Neural cell (in vitro differentiated cells): Measurements from ENCODE around the gene NAA15.

Experiments
- POLR2AphosphoS5 ChIP-seq: IDR thresholded peaks from 2 replicates; pipeline ENCODE4 v1.6.1; 2012
- SMC3 ChIP-seq: fragments of 450-650 bp; conservative IDR thresholded peaks from 2 replicates; pipeline ENCODE4 v1.6.1; 2014; ENCODE audit warnings: antibody characterized with exemption, mild to moderate bottlenecking, moderate library complexity; ENCODE audit not compliant: poor library complexity
- TF ChIP-seq, protein P1 (sequence below): IDR thresholded peaks from 2 replicates; pipeline ENCODE4 v1.6.1; 2012; ENCODE audit warnings: borderline replicate concordance
- TF ChIP-seq, protein P2 (sequence below): fragments of 450-650 bp; IDR thresholded peaks from 2 replicates; pipeline ENCODE4 v1.5.1; 2014; ENCODE audit warnings: antibody characterized with exemption, mild to moderate bottlenecking, moderate library complexity; ENCODE audit not compliant: poor library complexity, severe bottlenecking

DNA sequence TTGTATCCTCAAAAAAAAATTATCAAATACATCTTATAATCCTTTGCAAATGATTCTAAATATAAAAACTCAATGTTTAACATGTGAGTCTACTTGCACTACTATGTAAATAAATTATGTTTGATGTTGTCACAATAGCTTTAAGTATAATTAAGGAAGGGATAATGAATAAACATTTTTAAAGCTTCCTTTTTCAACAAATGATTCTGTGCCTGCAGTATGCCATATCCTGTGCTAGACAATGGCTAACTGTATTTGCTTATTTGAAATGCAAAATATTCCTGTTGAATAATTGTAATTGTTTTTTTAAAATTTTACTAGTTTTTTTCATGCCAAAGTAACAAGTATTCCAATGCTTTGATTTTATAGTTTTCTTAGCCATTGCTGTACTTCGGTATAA is 60.0 kb downstream of the NAA15 start:
- TF ChIP-seq, protein P1, sequence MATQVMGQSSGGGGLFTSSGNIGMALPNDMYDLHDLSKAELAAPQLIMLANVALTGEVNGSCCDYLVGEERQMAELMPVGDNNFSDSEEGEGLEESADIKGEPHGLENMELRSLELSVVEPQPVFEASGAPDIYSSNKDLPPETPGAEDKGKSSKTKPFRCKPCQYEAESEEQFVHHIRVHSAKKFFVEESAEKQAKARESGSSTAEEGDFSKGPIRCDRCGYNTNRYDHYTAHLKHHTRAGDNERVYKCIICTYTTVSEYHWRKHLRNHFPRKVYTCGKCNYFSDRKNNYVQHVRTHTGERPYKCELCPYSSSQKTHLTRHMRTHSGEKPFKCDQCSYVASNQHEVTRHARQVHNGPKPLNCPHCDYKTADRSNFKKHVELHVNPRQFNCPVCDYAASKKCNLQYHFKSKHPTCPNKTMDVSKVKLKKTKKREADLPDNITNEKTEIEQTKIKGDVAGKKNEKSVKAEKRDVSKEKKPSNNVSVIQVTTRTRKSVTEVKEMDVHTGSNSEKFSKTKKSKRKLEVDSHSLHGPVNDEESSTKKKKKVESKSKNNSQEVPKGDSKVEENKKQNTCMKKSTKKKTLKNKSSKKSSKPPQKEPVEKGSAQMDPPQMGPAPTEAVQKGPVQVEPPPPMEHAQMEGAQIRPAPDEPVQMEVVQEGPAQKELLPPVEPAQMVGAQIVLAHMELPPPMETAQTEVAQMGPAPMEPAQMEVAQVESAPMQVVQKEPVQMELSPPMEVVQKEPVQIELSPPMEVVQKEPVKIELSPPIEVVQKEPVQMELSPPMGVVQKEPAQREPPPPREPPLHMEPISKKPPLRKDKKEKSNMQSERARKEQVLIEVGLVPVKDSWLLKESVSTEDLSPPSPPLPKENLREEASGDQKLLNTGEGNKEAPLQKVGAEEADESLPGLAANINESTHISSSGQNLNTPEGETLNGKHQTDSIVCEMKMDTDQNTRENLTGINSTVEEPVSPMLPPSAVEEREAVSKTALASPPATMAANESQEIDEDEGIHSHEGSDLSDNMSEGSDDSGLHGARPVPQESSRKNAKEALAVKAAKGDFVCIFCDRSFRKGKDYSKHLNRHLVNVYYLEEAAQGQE = no peak
- TF ChIP-seq POLR2AphosphoS5 = no peak
- TF ChIP-seq, protein P2, sequence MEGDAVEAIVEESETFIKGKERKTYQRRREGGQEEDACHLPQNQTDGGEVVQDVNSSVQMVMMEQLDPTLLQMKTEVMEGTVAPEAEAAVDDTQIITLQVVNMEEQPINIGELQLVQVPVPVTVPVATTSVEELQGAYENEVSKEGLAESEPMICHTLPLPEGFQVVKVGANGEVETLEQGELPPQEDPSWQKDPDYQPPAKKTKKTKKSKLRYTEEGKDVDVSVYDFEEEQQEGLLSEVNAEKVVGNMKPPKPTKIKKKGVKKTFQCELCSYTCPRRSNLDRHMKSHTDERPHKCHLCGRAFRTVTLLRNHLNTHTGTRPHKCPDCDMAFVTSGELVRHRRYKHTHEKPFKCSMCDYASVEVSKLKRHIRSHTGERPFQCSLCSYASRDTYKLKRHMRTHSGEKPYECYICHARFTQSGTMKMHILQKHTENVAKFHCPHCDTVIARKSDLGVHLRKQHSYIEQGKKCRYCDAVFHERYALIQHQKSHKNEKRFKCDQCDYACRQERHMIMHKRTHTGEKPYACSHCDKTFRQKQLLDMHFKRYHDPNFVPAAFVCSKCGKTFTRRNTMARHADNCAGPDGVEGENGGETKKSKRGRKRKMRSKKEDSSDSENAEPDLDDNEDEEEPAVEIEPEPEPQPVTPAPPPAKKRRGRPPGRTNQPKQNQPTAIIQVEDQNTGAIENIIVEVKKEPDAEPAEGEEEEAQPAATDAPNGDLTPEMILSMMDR = no peak
- no peak for TF ChIP-seq SMC3
